NCI-H460 (cell line): Measurements from ENCODE around the gene CACNA1E. TPM values are rescaled to one million over a fixed set of nuclear protein-coding genes. Genes with fewer than 3 reads are reported as not detected.
"Not testable (repeated sequence)": the region's sequence is repeated elsewhere in the genome, so short reads cannot be mapped to it uniquely, and the experiment has no call there.

ENCODE experiments used
- DNase-seq: peaks from one replicate; pipeline ENCODE4 v3.0.0-alpha.2; 2016; ENCODE audit warnings: low read depth; ENCODE audit errors: extremely low read depth
- total RNA-seq: library from RNA; depleted of rRNA; stranded (reverse); fragments of >200 nt; shearing (Covaris generic); gene quantifications from 2 replicates; pipeline ENCODE4 v1.2.3, GENCODE V29; 2014

The CACNA1E gene
- total RNA-seq, 1 experiment from 2014 or later, result not detected

- no peak for DNase-seq
Observed at GRCh38 chr1:181798191-181798926, 315.0 kb downstream of the CACNA1E start.

- DNase-seq, result no peak
Observed at GRCh38 chr1:181801617-181802016, 318.3 kb downstream of the CACNA1E start.

GRCh38 chr1:181802466-181802865 is 319.1 kb downstream of the CACNA1E start:
- no peak for DNase-seq

GRCh38 chr1:181803421-181803820 is 320.1 kb downstream of the CACNA1E start:
- DNase-seq, result no peak

GRCh38 chr1:181804989-181805388 is 321.7 kb downstream of the CACNA1E start:
- DNase-seq, result no peak

- no peak for DNase-seq
Observed at GRCh38 chr1:181806746-181807145, 323.4 kb downstream of the CACNA1E start.

- DNase-seq, result no peak
Observed at GRCh38 chr1:181807251-181807650, 323.9 kb downstream of the CACNA1E start.

GRCh38 chr1:181809991-181810545 is 326.8 kb downstream of the CACNA1E start:
- DNase-seq, result no peak

- DNase-seq, result no peak
Observed at GRCh38 chr1:181812208-181812607, 328.9 kb downstream of the CACNA1E start.

- no peak for DNase-seq
Observed at GRCh38 chr1:181813266-181813665, 329.9 kb downstream of the CACNA1E start.

GRCh38 chr1:181816608-181817007 is 333.3 kb downstream of the CACNA1E start:
- DNase-seq, result no peak

GRCh38 chr1:181817091-181817490 is 333.8 kb downstream of the CACNA1E start:
- DNase-seq, result no peak

- no peak for DNase-seq
Observed at GRCh38 chr1:181818459-181818858, 335.1 kb downstream of the CACNA1E start.

GRCh38 chr1:181818943-181819342 is 335.6 kb downstream of the CACNA1E start:
- no peak for DNase-seq

- no peak for DNase-seq
Observed at GRCh38 chr1:181821701-181822100, 338.4 kb downstream of the CACNA1E start.

- DNase-seq, result not testable (repeated sequence)
Observed at GRCh38 chr1:181832173-181832880, 349.0 kb downstream of the CACNA1E start.

GRCh38 chr1:181846001-181846645 is 362.8 kb downstream of the CACNA1E start:
- no peak for DNase-seq

- no peak for DNase-seq
Observed at GRCh38 chr1:181846681-181847080, 363.4 kb downstream of the CACNA1E start.

GRCh38 chr1:181849071-181849470 is 365.8 kb downstream of the CACNA1E start:
- no peak for DNase-seq

- DNase-seq, result not testable (repeated sequence)
Observed at GRCh38 chr1:181854212-181854611, 370.9 kb downstream of the CACNA1E start.

- DNase-seq, result no peak
Observed at GRCh38 chr1:181855380-181855779, 372.1 kb downstream of the CACNA1E start.
